NCI-H1436 treated with DMSO at 0.1 percent for 48 hours (cell line): ENCODE data around the gene CCDC3.
"Not testable (repeated sequence)": the region's sequence is repeated elsewhere in the genome, so short reads cannot be mapped to it uniquely, and the experiment has no call there.

ENCODE experiments used
- DNase-seq: peaks from one replicate; lab custom pipeline; 2025; lab: John Stamatoyannopoulos, UW

Gene CCDC3

GRCh38 chr10:12887780-12888179 lies 113.7 kb downstream of the CCDC3 start:
- DNase-seq = no peak

GRCh38 chr10:12884851-12885250 lies 116.7 kb downstream of the CCDC3 start:
- DNase-seq = no peak

GRCh38 chr10:12880423-12880822 lies 121.1 kb downstream of the CCDC3 start:
- DNase-seq = no peak

DNA sequence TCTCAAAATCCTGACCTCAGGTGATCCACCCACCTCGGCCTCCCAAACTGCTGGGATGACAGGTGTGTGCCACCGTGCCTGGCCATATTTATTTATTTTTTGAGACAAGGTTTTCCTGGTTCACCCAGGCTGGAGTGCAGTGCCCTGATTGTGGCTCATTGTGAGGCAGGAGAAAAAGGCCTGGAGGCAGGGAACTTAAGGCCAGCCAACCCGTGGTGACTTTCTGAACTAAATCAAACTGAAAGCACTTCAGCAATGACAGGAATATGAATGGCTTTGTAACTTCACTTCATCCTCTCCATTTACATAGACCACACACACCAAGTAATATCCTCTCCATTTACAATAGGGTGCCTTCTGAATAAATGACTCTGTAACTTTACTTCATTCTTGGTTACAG lies 124.4 kb downstream of the CCDC3 start:
- DNase-seq = no peak

DNA sequence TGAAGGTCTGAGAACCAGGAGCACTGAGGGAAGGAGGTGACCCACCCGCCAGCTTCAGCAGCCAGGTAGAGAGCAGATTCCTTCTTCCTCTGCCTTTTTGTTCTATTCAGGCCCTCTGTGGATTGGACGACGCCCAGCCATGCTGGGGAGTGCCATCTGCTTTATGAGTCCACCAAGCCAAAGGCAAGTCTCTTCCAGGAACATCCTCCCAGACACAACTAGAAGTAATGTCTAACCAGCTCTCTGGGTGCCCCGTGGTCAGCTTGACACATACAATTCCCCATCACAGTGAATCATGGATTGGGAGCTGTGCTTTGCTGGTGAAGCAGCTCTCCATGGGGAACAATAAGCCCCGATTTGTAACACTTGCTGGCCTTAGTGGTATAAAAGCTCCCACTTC lies 125.2 kb downstream of the CCDC3 start:
- DNase-seq = no peak

DNA sequence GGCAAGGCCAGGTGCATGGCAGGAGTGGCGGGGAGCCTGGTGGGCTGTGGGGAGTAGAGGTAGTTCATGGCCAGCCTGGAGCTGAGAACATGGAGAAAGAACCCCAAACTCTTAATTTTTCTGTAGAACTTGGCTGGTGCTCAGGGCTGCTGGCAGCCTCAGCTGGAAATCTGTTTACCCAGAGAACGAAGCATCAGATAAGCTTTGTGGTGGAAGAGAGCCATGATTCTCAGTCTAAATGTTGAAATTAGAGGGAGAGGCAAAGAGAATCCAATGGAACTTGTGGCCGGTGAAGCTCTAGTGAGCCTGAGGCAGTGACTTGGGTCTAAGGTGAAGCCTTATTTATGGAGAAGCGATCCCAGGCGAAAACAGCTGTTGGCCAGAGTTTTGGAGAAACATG lies 126.4 kb downstream of the CCDC3 start:
- no peak for DNase-seq

- no peak for DNase-seq
These were observed 127.0 kb downstream of the CCDC3 start for GRCh38 chr10:12874501-12874900.

- DNase-seq = no peak
These were observed 128.3 kb downstream of the CCDC3 start for GRCh38 chr10:12873172-12873571.

- no peak for DNase-seq
These were observed 128.9 kb downstream of the CCDC3 start for GRCh38 chr10:12872577-12872976.

DNA sequence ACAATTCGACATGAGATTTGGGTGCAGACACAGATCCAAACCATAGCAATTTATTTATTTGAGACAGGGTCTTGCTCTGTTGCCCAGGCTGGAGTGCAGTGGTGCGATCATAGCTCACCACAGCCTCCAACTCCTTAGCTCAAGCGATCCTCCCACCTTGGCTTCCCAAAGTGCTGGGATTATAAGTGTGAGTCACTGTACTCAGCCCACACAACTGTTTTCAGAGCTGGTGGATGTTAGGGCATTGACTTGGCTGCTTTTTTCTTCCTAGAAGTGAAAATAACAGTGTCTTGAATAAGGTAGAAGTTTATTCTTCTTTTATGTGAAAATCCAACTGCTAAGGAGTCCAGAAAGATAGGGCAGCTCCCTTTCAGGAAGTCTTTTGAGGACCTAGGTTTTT lies 132.1 kb downstream of the CCDC3 start:
- no peak for DNase-seq

DNA sequence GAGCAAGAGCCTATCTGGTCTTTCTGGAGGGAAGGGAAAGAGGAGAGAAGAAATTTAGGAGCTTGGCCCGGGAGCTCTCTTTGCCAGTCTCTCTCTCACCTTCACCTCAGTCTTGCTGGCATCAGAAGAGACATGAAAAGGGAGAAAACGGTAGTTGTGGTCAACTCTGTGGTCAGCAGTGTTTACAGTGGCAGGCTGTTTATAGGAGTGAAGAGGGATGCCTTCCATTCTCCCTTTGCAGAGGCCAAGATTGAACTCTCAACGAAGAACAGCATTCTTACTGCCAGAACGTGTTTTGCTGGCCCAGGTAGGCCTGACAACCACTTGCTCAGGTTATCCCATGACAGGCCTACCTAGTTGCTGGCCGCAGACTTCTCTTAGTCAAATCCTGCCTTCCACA lies 133.3 kb downstream of the CCDC3 start:
- DNase-seq = no peak

DNA sequence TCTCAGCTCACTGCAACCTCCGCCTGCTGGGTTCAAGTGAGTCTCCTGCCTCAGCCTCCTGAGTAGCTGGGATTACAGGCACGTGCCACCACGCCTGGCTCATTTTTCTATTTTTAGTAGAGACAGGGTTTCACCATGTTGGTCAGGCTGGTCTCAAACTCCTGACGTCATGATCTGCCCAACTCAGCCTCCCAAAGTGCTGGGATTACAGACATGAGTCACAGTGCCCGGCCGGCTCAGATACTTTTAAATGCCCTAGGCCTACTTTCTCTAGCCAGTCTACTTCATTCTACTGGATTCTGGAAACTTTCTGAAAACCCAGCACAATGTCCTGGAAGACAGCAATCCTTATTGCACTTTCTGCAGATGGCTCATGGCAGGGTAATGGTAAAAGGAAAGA lies 136.0 kb downstream of the CCDC3 start:
- DNase-seq = not testable (repeated sequence)

GRCh38 chr10:12862459-12862858 lies 139.1 kb downstream of the CCDC3 start:
- no peak for DNase-seq

DNA sequence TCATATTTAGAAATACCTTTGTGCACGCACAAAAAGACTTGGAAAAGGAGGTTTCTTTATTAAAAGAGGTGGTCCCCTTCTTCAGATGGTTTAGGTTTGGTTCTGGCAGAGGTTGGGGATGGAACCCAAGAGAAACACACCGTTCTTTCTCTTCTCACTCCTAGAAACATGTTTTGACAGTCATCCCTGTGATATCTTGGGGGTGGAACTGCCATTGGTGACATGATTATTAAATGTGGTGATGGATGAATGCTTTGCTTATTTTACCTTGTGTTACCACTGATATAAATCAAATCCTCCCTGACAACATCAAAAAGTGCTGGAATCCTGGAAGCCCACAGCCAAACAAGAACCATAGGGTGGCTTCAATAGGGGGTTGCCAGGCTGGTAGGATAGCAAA lies 146.5 kb downstream of the CCDC3 start:
- no peak for DNase-seq

DNA sequence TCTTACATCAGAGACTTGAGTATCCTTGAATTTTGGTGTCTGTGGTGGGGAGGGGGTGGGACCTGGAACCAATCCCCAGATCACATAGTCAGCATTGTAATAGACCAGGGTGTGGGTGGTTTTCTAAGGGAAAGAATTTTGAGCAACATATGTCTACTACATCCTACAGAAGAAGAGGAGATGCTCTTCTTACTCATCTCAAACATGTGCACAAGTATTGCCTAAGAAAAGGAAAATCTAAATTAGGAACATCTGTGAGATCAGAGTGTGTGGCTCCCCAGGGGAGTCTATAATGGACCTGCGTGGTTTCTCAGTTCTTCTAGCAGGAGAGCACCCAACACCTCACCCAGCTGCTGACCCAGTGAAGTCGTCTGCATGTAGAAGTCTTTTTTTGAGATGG lies 148.8 kb downstream of the CCDC3 start:
- no peak for DNase-seq

GRCh38 chr10:12849319-12850181 lies 152.0 kb downstream of the CCDC3 start:
- DNase-seq = no peak

DNA sequence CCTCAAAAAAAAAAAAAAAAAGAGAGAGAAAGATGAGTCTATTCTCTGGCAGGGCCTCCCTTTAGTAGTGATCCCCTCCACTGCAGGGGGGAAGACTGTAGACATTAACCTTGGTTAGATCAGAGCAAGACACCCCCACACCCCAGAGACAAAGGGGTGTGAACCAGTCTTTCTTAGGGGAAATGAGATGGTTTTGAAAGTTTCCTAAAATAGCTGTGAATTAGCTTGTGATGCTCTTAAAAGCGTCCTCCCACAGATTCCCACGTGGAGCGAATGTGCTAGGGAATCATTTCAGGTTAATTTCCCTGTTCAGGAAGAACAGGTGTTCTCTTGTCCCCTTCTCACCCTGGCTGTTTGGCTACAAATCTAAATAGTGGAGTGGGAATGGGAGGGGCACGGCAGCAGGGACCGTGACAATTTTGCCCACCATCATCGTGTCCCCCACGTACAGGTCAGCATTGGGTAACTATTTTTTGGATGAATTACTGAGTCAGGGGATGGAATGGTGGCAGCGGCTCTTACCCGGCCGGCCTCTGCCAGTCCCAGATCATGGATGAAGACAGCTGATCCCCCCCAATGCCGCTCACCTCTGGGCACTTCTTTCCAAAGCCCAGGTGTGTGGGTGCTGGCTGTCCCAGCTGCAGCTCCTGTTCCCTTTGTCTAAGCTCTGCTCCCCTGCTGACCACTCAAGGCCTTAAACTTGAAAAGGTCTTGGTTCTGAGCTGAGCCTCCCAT lies 152.9 kb downstream of the CCDC3 start:
- no peak for DNase-seq

DNA sequence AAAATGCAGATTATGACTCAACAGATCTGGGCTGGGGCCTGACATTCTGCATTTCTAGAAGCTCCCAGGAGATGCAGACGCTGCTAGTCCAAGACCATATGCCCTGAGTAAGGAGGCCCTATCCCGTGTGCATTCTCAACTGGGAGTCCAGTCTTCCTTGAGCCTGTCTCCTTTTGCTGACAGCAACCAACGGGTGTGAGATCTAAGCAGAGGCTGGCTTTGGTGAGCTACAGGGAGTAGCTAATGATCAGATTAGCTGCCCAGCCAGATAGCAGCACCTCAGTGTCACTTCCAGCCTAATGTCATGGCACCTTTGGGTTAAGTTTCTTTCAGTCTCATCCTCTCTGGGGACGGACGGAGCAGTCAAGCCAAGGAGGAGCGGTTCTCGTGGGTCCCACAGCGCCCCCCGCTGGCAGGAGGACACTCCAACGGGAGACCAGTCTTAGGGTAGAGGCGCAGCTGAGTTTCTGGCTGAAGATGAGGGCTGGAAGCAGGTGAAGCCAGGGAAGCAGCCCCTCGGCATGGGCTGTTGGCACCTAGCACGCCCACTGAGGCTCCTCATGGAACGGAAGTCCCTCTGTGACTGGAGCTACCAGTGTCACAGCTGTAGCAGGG lies 154.0 kb downstream of the CCDC3 start:
- no peak for DNase-seq

GRCh38 chr10:12846718-12847117 lies 154.8 kb downstream of the CCDC3 start:
- no peak for DNase-seq
